Activated CD8-positive, alpha-beta T cell treated with anti-CD3 and anti-CD28 coated beads for 36 hours (primary cell): ENCODE data around the gene CILP. TPM values are rescaled to one million over a fixed set of nuclear protein-coding genes. Genes with fewer than 3 reads are reported as not detected.

Experiments used
- ATAC-seq: fragments of 200-7000 bp; cut with Tn5 transposase; one replicate; pipeline ENCODE4 v1.10.0; 2021; ENCODE audit warnings: mild to moderate bottlenecking, moderate library complexity
- CTCF ChIA-PET: fragments of 350-600 bp; sonication (Branson Sonifier 250); formaldehyde crosslinking; loops from one replicate; lab custom pipeline; 2021; ENCODE audit warnings: antibody characterized with exemption; lab: Charles Lee
- POLR2A ChIA-PET: fragments of 350-600 bp; sonication (Branson Sonifier 250); formaldehyde crosslinking; loops from one replicate; lab custom pipeline; 2021; ENCODE audit warnings: antibody characterized with exemption; lab: Charles Lee
- DNase-seq: peaks from one replicate; pipeline ENCODE4 v3.0.0-alpha.2; 2020
- H3K27ac Mint-ChIP-seq: one replicate; pipeline ENCODE4 v1.8.0; 2021; ENCODE audit warnings: mild to moderate bottlenecking, mixed read lengths
- H3K27me3 Mint-ChIP-seq: one replicate; pipeline ENCODE4 v1.8.0; 2021; ENCODE audit warnings: mixed read lengths
- H3K36me3 Mint-ChIP-seq: one replicate; pipeline ENCODE4 v1.8.0; 2021; ENCODE audit warnings: low read depth, mixed read lengths
- H3K4me1 Mint-ChIP-seq: one replicate; pipeline ENCODE4 v1.8.0; 2021; ENCODE audit warnings: low read depth, mixed read lengths
- H3K4me3 Mint-ChIP-seq: one replicate; pipeline ENCODE4 v1.8.0; 2021; ENCODE audit warnings: mild to moderate bottlenecking, moderate library complexity, mixed read lengths
- H3K9me3 Mint-ChIP-seq: one replicate; pipeline ENCODE4 v1.8.0; 2021; ENCODE audit warnings: mixed read lengths
- CTCF ChIP-seq: fragments of 200-600 bp; IDR thresholded peaks from one replicate; pipeline ENCODE4 v1.8.0; 2022; ENCODE audit warnings: antibody characterized with exemption, mild to moderate bottlenecking
- intact Hi-C: fragments of 100-400 bp; cut with micrococcal nuclease; formaldehyde crosslinking; loops from one replicate; pipeline ENCODE4 v1.10.0; 2022
- total RNA-seq, 2 experiments: library from RNA; stranded (reverse); gene quantifications; one replicate each; pipeline ENCODE4 v1.2.3, GENCODE V29; 2021

Gene CILP
- total RNA-seq, 2 experiments from 2014 or later: not detected

GRCh38 chr15:65255486-65256140 lies 44.3 kb upstream of the CILP start:
- POLR2A ChIA-PET: interaction anchor here (1.1 kb wide), 1 partner anchor 70 kb away, joined by 3 read pairs; no protein-coding TSS in a partner anchor
- H3K9me3 Mint-ChIP-seq: no peaks in the 10 kb centered on the region
- TF ChIP-seq CTCF: no peak
- ATAC-seq (no peak), DNase-seq (no peak)
- peaks cover 14% of the 10 kb centered on the region for H3K36me3 Mint-ChIP-seq
- CTCF ChIA-PET: no interaction called here
- intact Hi-C loops: no loop called here
- H3K27ac Mint-ChIP-seq: no peak overlapping the region
- no peak overlapping the region for H3K4me3 Mint-ChIP-seq
- H3K27me3 Mint-ChIP-seq: no peaks in the 10 kb centered on the region
- H3K4me1 Mint-ChIP-seq: peaks cover under 1% of the 10 kb centered on the region

GRCh38 chr15:65254758-65255157 lies 43.5 kb upstream of the CILP start:
- CTCF ChIA-PET: no interaction called here
- POLR2A ChIA-PET: interaction anchor here (1.1 kb wide), 1 partner anchor 69 kb away, joined by 3 read pairs; no protein-coding TSS in a partner anchor
- intact Hi-C loops: no loop called here

GRCh38 chr15:65254356-65254755 lies 43.1 kb upstream of the CILP start:
- intact Hi-C loops: no loop called here
- DNase-seq (no peak), ATAC-seq (no peak)
- CTCF ChIA-PET: no interaction called here
- H3K4me3 Mint-ChIP-seq: no peak overlapping the region
- H3K27me3 Mint-ChIP-seq: no peaks in the 10 kb centered on the region
- POLR2A ChIA-PET: interaction anchor here (1.1 kb wide), 1 partner anchor 69 kb away, joined by 3 read pairs; no protein-coding TSS in a partner anchor
- peaks cover 10% of the 10 kb centered on the region for H3K36me3 Mint-ChIP-seq
- no peak overlapping the region for H3K27ac Mint-ChIP-seq
- H3K4me1 Mint-ChIP-seq: peaks cover 13% of the 10 kb centered on the region
- no peaks in the 10 kb centered on the region for H3K9me3 Mint-ChIP-seq
- TF ChIP-seq CTCF: no peak

More at GRCh38 chr15:65254758-65255157, 43.5 kb upstream of the CILP start:
- no peaks in the 10 kb centered on the region for H3K27me3 Mint-ChIP-seq
- no peak for TF ChIP-seq CTCF
- H3K4me1 Mint-ChIP-seq: peaks cover 9% of the 10 kb centered on the region
- no peak overlapping the region for H3K4me3 Mint-ChIP-seq
- peaks cover 10% of the 10 kb centered on the region for H3K36me3 Mint-ChIP-seq
- no peak for ATAC-seq
- no peaks in the 10 kb centered on the region for H3K9me3 Mint-ChIP-seq
- no peak for DNase-seq
- no peak overlapping the region for H3K27ac Mint-ChIP-seq

GRCh38 chr15:65249641-65250040 lies 38.4 kb upstream of the CILP start:
- POLR2A ChIA-PET: interaction anchor here (0.8 to 2.0 kb wide), 5 partner anchors 23 to 64 kb away, joined by 3 to 12 read pairs (median 3); partner anchors contain the start of genes CLPX and RNU5B-1
- Mint-ChIP-seq H3K36me3 (peaks cover 11% of the 10 kb centered on the region), H3K27ac (peak overlapping the region; percentile 84), H3K9me3 (no peaks in the 10 kb centered on the region), H3K4me3 (no peak overlapping the region), H3K4me1 (peaks cover 20% of the 10 kb centered on the region), H3K27me3 (no peaks in the 10 kb centered on the region)
- ATAC-seq (peak; percentile 99), DNase-seq (peak; percentile 94)
- TF ChIP-seq CTCF: no peak
- intact Hi-C loops: no loop called here
- CTCF ChIA-PET: interaction anchor here (0.7 to 2.2 kb wide), 7 partner anchors 9 to 151 kb away, joined by 3 to 10 read pairs (median 6); partner anchors contain the start of gene CILP
